ENCODE results near the gene PRKCE. TPM values are rescaled to one million over a fixed set of nuclear protein-coding genes. Genes with fewer than 3 reads are reported as not detected.
A peak's percentile ranks its signal among the peaks of the same experiment; 100 is the strongest.

The PRKCE gene
- total RNA-seq, 1 experiment from 2014 or later, result 2.4 TPM

DNA sequence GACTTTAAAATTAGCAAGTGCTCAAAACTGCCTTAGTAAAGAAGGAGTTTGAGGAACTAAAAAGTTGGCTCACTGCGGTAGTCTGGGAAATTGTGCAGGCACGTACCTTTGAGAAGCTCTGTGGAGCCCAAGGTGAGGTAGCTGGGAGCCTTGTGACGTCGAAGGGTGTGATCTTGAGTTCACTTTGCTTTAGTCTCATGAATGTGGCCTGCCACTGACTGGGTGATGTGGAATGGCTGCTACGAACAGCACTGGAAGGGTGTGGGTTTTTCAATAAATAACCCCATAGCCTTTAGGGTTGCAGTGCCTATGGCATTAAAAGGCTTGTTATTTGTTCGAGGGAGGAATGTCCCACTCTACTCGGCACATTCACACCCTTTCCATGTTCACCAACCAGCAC is 312.3 kb downstream of the PRKCE start:
- no peaks in the 10 kb centered on the region for H3K36me3 ChIP-seq (ENCODE audit: insufficient read depth, low read length, poor library complexity, severe bottlenecking)
- H3K9me3 ChIP-seq (ENCODE audit: low read depth, low read length, poor library complexity, severe bottlenecking), result no peaks in the 10 kb centered on the region
- intact Hi-C loops (cut with micrococcal nuclease; ENCODE audit: unreplicated experiment), result no loop called here
- ChIA-PET CTCF (no interaction called here), POLR2A (ENCODE audit: low non-redundant PET) (no interaction called here)
- no peak overlapping the region for H3K27ac ChIP-seq (ENCODE audit: low read depth, low read length, poor library complexity, severe bottlenecking)
- H3K4me3 ChIP-seq (ENCODE audit: low read depth, low read length, poor library complexity, severe bottlenecking), result no peak overlapping the region
- BruUV-seq (replicated peaks), result no TSS peak
- no peaks in the 10 kb centered on the region for H3K27me3 ChIP-seq (replicated peaks; ENCODE audit: insufficient read depth, low read depth, low read length, poor library complexity)
- TF ChIP-seq, protein P1, sequence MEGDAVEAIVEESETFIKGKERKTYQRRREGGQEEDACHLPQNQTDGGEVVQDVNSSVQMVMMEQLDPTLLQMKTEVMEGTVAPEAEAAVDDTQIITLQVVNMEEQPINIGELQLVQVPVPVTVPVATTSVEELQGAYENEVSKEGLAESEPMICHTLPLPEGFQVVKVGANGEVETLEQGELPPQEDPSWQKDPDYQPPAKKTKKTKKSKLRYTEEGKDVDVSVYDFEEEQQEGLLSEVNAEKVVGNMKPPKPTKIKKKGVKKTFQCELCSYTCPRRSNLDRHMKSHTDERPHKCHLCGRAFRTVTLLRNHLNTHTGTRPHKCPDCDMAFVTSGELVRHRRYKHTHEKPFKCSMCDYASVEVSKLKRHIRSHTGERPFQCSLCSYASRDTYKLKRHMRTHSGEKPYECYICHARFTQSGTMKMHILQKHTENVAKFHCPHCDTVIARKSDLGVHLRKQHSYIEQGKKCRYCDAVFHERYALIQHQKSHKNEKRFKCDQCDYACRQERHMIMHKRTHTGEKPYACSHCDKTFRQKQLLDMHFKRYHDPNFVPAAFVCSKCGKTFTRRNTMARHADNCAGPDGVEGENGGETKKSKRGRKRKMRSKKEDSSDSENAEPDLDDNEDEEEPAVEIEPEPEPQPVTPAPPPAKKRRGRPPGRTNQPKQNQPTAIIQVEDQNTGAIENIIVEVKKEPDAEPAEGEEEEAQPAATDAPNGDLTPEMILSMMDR (conservative IDR thresholded peaks at IDR 0.05; ENCODE audit: low read depth, low read length), result no peak
- TF ChIP-seq EZH2 (IDR thresholded peaks at IDR 0.05; ENCODE audit: borderline replicate concordance, low read depth, low read length, poor library complexity, severe bottlenecking), result no peak
- H3K4me1 ChIP-seq (ENCODE audit: insufficient read depth, low read length, poor library complexity, severe bottlenecking), result peaks cover 22% of the 10 kb centered on the region
- DNase-seq (ENCODE audit: low spot score), result no peak

DNA sequence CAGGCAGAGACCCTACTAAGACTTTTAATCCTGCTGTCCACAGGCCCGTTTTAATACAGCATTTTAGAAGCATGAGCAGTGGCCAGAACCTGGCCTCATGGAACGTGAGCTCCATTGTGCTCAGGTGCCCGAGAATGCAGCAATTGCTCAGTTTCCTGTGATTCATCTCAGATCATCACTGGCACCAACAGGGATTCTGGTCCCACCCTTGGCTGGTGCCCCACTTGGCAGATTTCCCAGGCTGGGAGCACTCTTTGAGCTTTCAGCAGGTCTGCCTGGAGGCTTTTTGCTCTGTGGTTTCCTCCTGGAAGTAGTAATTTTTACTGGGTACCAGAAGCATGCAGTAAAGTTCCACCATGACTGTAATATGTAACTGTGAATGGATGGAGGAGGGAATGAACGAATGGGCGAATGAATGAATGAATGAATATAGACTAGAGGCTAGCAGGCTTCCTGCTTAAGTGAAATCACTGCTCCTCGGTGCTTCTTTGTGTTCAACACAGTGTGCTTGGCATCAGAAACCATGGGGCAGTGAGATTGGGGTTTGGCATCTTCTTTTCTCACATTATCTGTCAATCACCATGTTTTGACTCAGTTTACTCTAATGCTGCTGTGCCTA is 312.9 kb downstream of the PRKCE start:
- Histone ChIP-seq H3K9me3 (ENCODE audit: low read depth, low read length, poor library complexity, severe bottlenecking) (no peaks in the 10 kb centered on the region), H3K4me3 (ENCODE audit: low read depth, low read length, poor library complexity, severe bottlenecking) (no peak overlapping the region), H3K27ac (ENCODE audit: low read depth, low read length, poor library complexity, severe bottlenecking) (no peak overlapping the region), H3K4me1 (ENCODE audit: insufficient read depth, low read length, poor library complexity, severe bottlenecking) (peaks cover 22% of the 10 kb centered on the region), H3K27me3 (replicated peaks; ENCODE audit: insufficient read depth, low read depth, low read length, poor library complexity) (no peaks in the 10 kb centered on the region), H3K36me3 (ENCODE audit: insufficient read depth, low read length, poor library complexity, severe bottlenecking) (no peaks in the 10 kb centered on the region)
- ChIA-PET CTCF (no interaction called here), POLR2A (ENCODE audit: low non-redundant PET) (no interaction called here)
- intact Hi-C loops (cut with micrococcal nuclease; ENCODE audit: unreplicated experiment), result no loop called here
- no TSS peak for BruUV-seq (replicated peaks)
- TF ChIP-seq EZH2 (IDR thresholded peaks at IDR 0.05; ENCODE audit: borderline replicate concordance, low read depth, low read length, poor library complexity, severe bottlenecking), result no peak
- peak; percentile 87 for DNase-seq (ENCODE audit: low spot score)

DNA sequence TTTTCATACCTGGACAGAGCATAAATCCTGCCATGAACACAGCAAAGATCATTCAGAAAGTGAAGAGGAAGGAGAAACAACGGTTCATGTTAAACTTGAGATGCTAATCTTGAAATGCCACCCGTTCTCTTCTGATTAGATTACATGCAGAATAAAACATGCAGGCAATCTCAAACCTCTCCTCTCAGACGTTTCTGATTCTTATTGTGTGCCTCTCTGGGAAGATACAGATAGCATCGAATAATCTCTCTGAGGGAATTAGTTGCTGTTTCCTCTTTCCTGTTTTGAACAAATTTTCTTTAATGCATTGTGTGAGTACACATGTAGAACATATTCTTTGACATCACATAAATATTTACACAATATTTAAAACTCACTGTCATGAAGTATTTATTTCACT is 313.4 kb downstream of the PRKCE start:
- peak; percentile 51 for DNase-seq (ENCODE audit: low spot score)
- POLR2A ChIA-PET (ENCODE audit: low non-redundant PET), result no interaction called here
- intact Hi-C loops (cut with micrococcal nuclease; ENCODE audit: unreplicated experiment), result no loop called here
- CTCF ChIA-PET, result no interaction called here
- Histone ChIP-seq H3K27me3 (replicated peaks; ENCODE audit: insufficient read depth, low read depth, low read length, poor library complexity) (no peaks in the 10 kb centered on the region), H3K4me1 (ENCODE audit: insufficient read depth, low read length, poor library complexity, severe bottlenecking) (peaks cover 22% of the 10 kb centered on the region), H3K4me3 (ENCODE audit: low read depth, low read length, poor library complexity, severe bottlenecking) (no peak overlapping the region), H3K27ac (ENCODE audit: low read depth, low read length, poor library complexity, severe bottlenecking) (no peak overlapping the region), H3K9me3 (ENCODE audit: low read depth, low read length, poor library complexity, severe bottlenecking) (no peaks in the 10 kb centered on the region), H3K36me3 (ENCODE audit: insufficient read depth, low read length, poor library complexity, severe bottlenecking) (no peaks in the 10 kb centered on the region)
- BruUV-seq (replicated peaks), result no TSS peak
- no peak for TF ChIP-seq EZH2 (IDR thresholded peaks at IDR 0.05; ENCODE audit: borderline replicate concordance, low read depth, low read length, poor library complexity, severe bottlenecking)
- TF ChIP-seq, protein P1 (conservative IDR thresholded peaks at IDR 0.05; ENCODE audit: low read depth, low read length), result no peak

DNA sequence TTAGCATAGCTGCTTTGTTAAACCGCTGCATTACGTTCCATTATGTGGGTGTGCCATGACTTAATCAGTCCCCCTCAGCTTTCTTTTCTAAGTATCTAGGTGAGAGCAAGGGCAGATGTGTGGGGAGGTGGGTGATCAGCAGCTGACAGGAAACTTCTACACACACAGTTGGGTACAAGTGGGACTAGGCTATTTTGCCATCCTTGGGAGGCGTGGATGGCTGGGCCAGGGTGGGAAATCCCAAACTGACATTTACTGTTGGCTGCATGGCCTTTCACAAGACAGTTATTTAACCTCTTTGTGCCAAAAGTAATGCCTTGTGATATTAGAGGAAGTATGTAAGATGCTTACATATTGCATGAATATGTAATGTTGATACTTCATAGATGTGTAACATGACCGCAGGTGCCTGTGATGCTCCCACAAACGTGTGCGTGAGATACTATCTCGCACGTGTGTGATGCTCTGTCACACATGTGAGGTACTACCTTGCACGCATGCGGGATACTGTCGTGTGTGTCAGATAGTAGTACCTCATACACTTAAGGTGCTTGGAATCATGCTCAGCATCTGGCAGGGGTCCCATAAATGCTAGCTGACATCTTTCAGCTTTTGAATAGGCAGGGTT is 314.5 kb downstream of the PRKCE start:
- H3K36me3 ChIP-seq (ENCODE audit: insufficient read depth, low read length, poor library complexity, severe bottlenecking), result no peaks in the 10 kb centered on the region
- no peak overlapping the region for H3K27ac ChIP-seq (ENCODE audit: low read depth, low read length, poor library complexity, severe bottlenecking)
- no peak overlapping the region for H3K4me3 ChIP-seq (ENCODE audit: low read depth, low read length, poor library complexity, severe bottlenecking)
- intact Hi-C loops (cut with micrococcal nuclease; ENCODE audit: unreplicated experiment), result no loop called here
- DNase-seq (ENCODE audit: low spot score), result no peak
- BruUV-seq (replicated peaks), result no TSS peak
- ChIA-PET CTCF (no interaction called here), POLR2A (ENCODE audit: low non-redundant PET) (no interaction called here)
- TF ChIP-seq EZH2 (IDR thresholded peaks at IDR 0.05; ENCODE audit: borderline replicate concordance, low read depth, low read length, poor library complexity, severe bottlenecking), result no peak
- TF ChIP-seq, protein P1 (conservative IDR thresholded peaks at IDR 0.05; ENCODE audit: low read depth, low read length), result no peak
- no peaks in the 10 kb centered on the region for H3K27me3 ChIP-seq (replicated peaks; ENCODE audit: insufficient read depth, low read depth, low read length, poor library complexity)
- H3K9me3 ChIP-seq (ENCODE audit: low read depth, low read length, poor library complexity, severe bottlenecking), result no peaks in the 10 kb centered on the region
- peaks cover 22% of the 10 kb centered on the region for H3K4me1 ChIP-seq (ENCODE audit: insufficient read depth, low read length, poor library complexity, severe bottlenecking)
